Liver (tissue), 9 donors: ENCODE results near the gene CFAP69. TPM values are rescaled to one million over a fixed set of nuclear protein-coding genes. Genes with fewer than 3 reads are reported as not detected.

Source experiments
- DNase-seq: peaks from one replicate; pipeline ENCODE4 v3.0.0-alpha.2; 2017; ENCODE audit warnings: low spot score
- H3K27ac ChIP-seq, 2 donors: one replicate each; pipeline ENCODE4 v1.7.0; 2013; ENCODE audit warnings: inconsistent platforms in 2 of 2, low read length in 2 of 2, control low read depth in 1 of 2, low read depth in 1 of 2, mild to moderate bottlenecking in 1 of 2
- H3K27me3 ChIP-seq, 4 donors: one replicate each; pipeline versions ENCODE4 v1.6.1 to v1.7.0; 2013; ENCODE audit warnings: low read length in 3 of 4, inconsistent platforms in 1 of 4, mild to moderate bottlenecking in 1 of 4, moderate library complexity in 1 of 4; ENCODE audit not compliant: control insufficient read depth in 4 of 4, insufficient read depth in 4 of 4
- H3K36me3 ChIP-seq, 4 donors: one replicate each; pipeline versions ENCODE4 v1.6.1 to v1.7.0; 2013; ENCODE audit warnings: low read length in 3 of 4, mild to moderate bottlenecking in 3 of 4, low read depth in 1 of 4, moderate library complexity in 1 of 4; ENCODE audit not compliant: control insufficient read depth in 4 of 4, insufficient read depth in 3 of 4
- H3K4me1 ChIP-seq, 4 donors: one replicate each; pipeline versions ENCODE4 v1.6.1 to v1.7.0; 2013; ENCODE audit warnings: low read length in 3 of 4, mild to moderate bottlenecking in 3 of 4, moderate library complexity in 1 of 4; ENCODE audit not compliant: control insufficient read depth in 4 of 4, insufficient read depth in 4 of 4
- H3K4me3 ChIP-seq, 3 donors: one replicate each; pipeline versions ENCODE4 v1.6.1 to v1.7.0; 2013; ENCODE audit warnings: low read length in 3 of 3, control low read depth in 1 of 3, low read depth in 1 of 3, mild to moderate bottlenecking in 1 of 3
- H3K9ac ChIP-seq, 2 donors: one replicate each; pipeline ENCODE4 v1.7.0; 2013; ENCODE audit warnings: low read length in 2 of 2, mild to moderate bottlenecking in 2 of 2, moderate library complexity in 2 of 2, control low read depth in 1 of 2, low read depth in 1 of 2
- H3K9me3 ChIP-seq, 4 donors: one replicate each; pipeline versions ENCODE4 v1.6.1 to v1.7.0; 2013; ENCODE audit warnings: low read length in 3 of 4; ENCODE audit not compliant: control insufficient read depth in 4 of 4
- EGR1 ChIP-seq, 2 donors: IDR thresholded peaks; 2 replicates each; pipeline ENCODE4 v1.6.1; 2016 to 2018; ENCODE audit warnings: antibody characterized with exemption in 2 of 2, low read depth in 2 of 2
- FOXA1 ChIP-seq: IDR thresholded peaks from 2 replicates; pipeline ENCODE4 v1.6.1; 2016; ENCODE audit warnings: antibody characterized with exemption
- FOXA2 ChIP-seq: IDR thresholded peaks from 2 replicates; pipeline ENCODE4 v1.6.1; 2016; ENCODE audit warnings: antibody characterized with exemption
- GABPA ChIP-seq, 2 donors: IDR thresholded peaks in 1 of 2; conservative IDR thresholded peaks in 1 of 2; 2 replicates each; pipeline ENCODE4 v1.6.1; 2016; ENCODE audit warnings: antibody characterized with exemption in 2 of 2, mild to moderate bottlenecking in 1 of 2, moderate library complexity in 1 of 2
- HNF4A ChIP-seq, 2 donors: conservative IDR thresholded peaks; 2 replicates each; pipeline ENCODE4 v1.6.1; 2016; ENCODE audit warnings: antibody characterized with exemption in 2 of 2, mild to moderate bottlenecking in 2 of 2
- HNF4G ChIP-seq: IDR thresholded peaks from 2 replicates; pipeline ENCODE4 v1.6.1; 2016; ENCODE audit warnings: antibody characterized with exemption
- JUND ChIP-seq, 2 donors: IDR thresholded peaks; 2 replicates each; pipeline ENCODE4 v1.6.1; 2016; ENCODE audit warnings: antibody characterized with exemption in 2 of 2
- NR2F2 ChIP-seq: IDR thresholded peaks from 2 replicates; pipeline ENCODE4 v1.6.1; 2016; ENCODE audit warnings: antibody characterized with exemption
- RAD21 ChIP-seq, 2 donors: IDR thresholded peaks; 2 replicates each; pipeline ENCODE4 v1.6.1; 2016; ENCODE audit warnings: antibody characterized with exemption in 2 of 2, mild to moderate bottlenecking in 2 of 2
- RXRA ChIP-seq, 2 donors: IDR thresholded peaks; 2 replicates each; pipeline ENCODE4 v1.6.1; 2017 to 2018; ENCODE audit warnings: antibody characterized with exemption in 2 of 2, mild to moderate bottlenecking in 1 of 2
- SP1 ChIP-seq: IDR thresholded peaks from 2 replicates; pipeline ENCODE4 v1.6.1; 2018; ENCODE audit warnings: antibody characterized with exemption, mild to moderate bottlenecking
- TAF1 ChIP-seq: conservative IDR thresholded peaks from 2 replicates; pipeline ENCODE4 v1.6.1; 2016; ENCODE audit warnings: antibody characterized with exemption, mild to moderate bottlenecking
- YY1 ChIP-seq: IDR thresholded peaks from 2 replicates; pipeline ENCODE4 v1.6.1; 2016; ENCODE audit warnings: antibody characterized with exemption, mild to moderate bottlenecking
- WGBS: extraction: QIAGEN DNeasy Blood & Tissue Kit; methylation state at CpG from one replicate; pipeline ENCODE4 v1.1.7; 2013; 5-methylcytosine and 5-hydroxymethylcytosine counted together
- polyA plus RNA-seq, 2 donors: library from polyadenylated mRNA; stranded (reverse) in 1 of 2; unstranded in 1 of 2; fragments of 200-250 nt in 1 of 2; fragments of >200 nt in 1 of 2; fragmentation: Nextera tagmentation in 1 of 2; extraction: Ambion mirVana in 1 of 2; gene quantifications; one replicate each; pipeline versions ENCODE4 v1.2.1 to v1.2.3, GENCODE V29; 2013 to 2015
- total RNA-seq, 2 donors: library from RNA; depleted of rRNA; stranded (reverse); fragments of >200 nt; gene quantifications; one replicate each; pipeline ENCODE4 v1.2.3, GENCODE V29; 2014
- TF ChIP-seq, protein P1 (sequence below): IDR thresholded peaks from 2 replicates; pipeline ENCODE4 v1.6.1; 2016; ENCODE audit warnings: antibody characterized with exemption
- TF ChIP-seq, protein P2 (sequence below): IDR thresholded peaks from 2 replicates; pipeline ENCODE4 v1.6.1; 2016; ENCODE audit warnings: antibody characterized with exemption
- TF ChIP-seq, protein P3 (sequence below): IDR thresholded peaks from 2 replicates; pipeline ENCODE4 v1.6.1; 2016; ENCODE audit warnings: antibody characterized with exemption
- TF ChIP-seq, protein P4 (sequence below): IDR thresholded peaks from 2 replicates; pipeline ENCODE4 v1.6.1; 2016; ENCODE audit warnings: antibody characterized with exemption, mild to moderate bottlenecking
- TF ChIP-seq, protein P5 (sequence below): fragments of 150-350 bp; IDR thresholded peaks from 2 replicates; pipeline ENCODE4 v1.5.1; 2017; ENCODE audit warnings: improper control_type of control experiment, low read depth, low read length; ENCODE audit not compliant: missing input control
- donor health status: healthy.
- donor health status: healthy.
- donor health status: healthy.
- donor health status: healthy.
- donor health status: healthy.

The CFAP69 gene
- total and polyA plus RNA-seq, 4 donors, result 1.2 to 11.7 (median 4.1) TPM

DNA sequence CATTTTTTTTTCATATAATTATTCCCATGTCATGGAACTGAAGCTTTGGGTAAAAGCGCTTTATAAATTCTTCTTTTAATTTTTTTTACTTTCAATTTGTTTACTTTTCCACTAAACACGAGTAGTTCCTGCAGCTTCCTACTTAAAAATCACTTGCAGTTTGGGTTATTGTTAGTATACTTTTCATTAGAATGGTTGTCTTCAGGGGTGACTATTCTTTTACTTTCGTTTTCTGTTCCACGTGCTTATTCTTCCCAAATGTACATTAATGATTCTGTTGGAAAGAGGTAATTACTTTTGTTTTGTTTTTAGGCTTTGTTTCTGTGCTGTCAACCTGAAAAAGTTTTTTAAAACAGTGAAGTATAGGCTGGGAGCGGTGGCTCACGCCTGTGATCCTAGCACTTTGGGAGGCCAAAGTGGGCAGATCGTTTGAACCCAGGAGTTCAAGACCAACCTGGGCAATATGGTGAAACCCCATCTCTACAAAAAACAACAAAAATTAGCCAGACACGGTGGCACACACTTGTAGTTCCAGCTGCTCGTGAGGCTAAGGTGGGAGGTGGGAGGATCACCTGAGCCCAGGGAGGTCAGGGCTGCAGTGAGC, 5.2 kb upstream of the CFAP69 start:
- H3K9ac ChIP-seq, result no peak overlapping the region
- H3K9me3 ChIP-seq, result no peaks in the 10 kb centered on the region
- H3K36me3 ChIP-seq, result no peaks in the 10 kb centered on the region
- no peak overlapping the region for H3K27ac ChIP-seq
- no peak for DNase-seq
- H3K4me1 ChIP-seq, result peaks cover 0 to 6% (median 4%) of the 10 kb centered on the region in 4 donors
- H3K27me3 ChIP-seq, result no peaks in the 10 kb centered on the region
- H3K4me3 ChIP-seq, result no peak overlapping the region
- TF ChIP-seq EGR1 (IDR thresholded peaks at IDR 0.05; ENCODE audit: low read depth in 2 of 2) (no peak), JUND (IDR thresholded peaks at IDR 0.05) (no peak), SP1 (no peak), FOXA1 (no peak), NR2F2 (no peak), RAD21 (IDR thresholded peaks at IDR 0.05) (no peak), FOXA2 (no peak), YY1 (no peak), TAF1 (no peak), HNF4A (conservative IDR thresholded peaks at IDR 0.05) (no peak), GABPA (IDR thresholded peaks at IDR 0.05 in 1 of 2, conservative IDR thresholded peaks at IDR 0.05 in 1 of 2) (no peak), RXRA (IDR thresholded peaks at IDR 0.05) (no peak), HNF4G (no peak)
- TF ChIP-seq, protein P1, sequence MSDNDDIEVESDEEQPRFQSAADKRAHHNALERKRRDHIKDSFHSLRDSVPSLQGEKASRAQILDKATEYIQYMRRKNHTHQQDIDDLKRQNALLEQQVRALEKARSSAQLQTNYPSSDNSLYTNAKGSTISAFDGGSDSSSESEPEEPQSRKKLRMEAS, result no peak
- TF ChIP-seq, protein P2, sequence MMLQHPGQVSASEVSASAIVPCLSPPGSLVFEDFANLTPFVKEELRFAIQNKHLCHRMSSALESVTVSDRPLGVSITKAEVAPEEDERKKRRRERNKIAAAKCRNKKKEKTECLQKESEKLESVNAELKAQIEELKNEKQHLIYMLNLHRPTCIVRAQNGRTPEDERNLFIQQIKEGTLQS, result no peak
- TF ChIP-seq, protein P3, sequence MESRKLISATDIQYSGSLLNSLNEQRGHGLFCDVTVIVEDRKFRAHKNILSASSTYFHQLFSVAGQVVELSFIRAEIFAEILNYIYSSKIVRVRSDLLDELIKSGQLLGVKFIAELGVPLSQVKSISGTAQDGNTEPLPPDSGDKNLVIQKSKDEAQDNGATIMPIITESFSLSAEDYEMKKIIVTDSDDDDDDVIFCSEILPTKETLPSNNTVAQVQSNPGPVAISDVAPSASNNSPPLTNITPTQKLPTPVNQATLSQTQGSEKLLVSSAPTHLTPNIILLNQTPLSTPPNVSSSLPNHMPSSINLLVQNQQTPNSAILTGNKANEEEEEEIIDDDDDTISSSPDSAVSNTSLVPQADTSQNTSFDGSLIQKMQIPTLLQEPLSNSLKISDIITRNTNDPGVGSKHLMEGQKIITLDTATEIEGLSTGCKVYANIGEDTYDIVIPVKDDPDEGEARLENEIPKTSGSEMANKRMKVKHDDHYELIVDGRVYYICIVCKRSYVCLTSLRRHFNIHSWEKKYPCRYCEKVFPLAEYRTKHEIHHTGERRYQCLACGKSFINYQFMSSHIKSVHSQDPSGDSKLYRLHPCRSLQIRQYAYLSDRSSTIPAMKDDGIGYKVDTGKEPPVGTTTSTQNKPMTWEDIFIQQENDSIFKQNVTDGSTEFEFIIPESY, result no peak
- TF ChIP-seq, protein P4, sequence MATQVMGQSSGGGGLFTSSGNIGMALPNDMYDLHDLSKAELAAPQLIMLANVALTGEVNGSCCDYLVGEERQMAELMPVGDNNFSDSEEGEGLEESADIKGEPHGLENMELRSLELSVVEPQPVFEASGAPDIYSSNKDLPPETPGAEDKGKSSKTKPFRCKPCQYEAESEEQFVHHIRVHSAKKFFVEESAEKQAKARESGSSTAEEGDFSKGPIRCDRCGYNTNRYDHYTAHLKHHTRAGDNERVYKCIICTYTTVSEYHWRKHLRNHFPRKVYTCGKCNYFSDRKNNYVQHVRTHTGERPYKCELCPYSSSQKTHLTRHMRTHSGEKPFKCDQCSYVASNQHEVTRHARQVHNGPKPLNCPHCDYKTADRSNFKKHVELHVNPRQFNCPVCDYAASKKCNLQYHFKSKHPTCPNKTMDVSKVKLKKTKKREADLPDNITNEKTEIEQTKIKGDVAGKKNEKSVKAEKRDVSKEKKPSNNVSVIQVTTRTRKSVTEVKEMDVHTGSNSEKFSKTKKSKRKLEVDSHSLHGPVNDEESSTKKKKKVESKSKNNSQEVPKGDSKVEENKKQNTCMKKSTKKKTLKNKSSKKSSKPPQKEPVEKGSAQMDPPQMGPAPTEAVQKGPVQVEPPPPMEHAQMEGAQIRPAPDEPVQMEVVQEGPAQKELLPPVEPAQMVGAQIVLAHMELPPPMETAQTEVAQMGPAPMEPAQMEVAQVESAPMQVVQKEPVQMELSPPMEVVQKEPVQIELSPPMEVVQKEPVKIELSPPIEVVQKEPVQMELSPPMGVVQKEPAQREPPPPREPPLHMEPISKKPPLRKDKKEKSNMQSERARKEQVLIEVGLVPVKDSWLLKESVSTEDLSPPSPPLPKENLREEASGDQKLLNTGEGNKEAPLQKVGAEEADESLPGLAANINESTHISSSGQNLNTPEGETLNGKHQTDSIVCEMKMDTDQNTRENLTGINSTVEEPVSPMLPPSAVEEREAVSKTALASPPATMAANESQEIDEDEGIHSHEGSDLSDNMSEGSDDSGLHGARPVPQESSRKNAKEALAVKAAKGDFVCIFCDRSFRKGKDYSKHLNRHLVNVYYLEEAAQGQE, result no peak
- TF ChIP-seq, protein P5, sequence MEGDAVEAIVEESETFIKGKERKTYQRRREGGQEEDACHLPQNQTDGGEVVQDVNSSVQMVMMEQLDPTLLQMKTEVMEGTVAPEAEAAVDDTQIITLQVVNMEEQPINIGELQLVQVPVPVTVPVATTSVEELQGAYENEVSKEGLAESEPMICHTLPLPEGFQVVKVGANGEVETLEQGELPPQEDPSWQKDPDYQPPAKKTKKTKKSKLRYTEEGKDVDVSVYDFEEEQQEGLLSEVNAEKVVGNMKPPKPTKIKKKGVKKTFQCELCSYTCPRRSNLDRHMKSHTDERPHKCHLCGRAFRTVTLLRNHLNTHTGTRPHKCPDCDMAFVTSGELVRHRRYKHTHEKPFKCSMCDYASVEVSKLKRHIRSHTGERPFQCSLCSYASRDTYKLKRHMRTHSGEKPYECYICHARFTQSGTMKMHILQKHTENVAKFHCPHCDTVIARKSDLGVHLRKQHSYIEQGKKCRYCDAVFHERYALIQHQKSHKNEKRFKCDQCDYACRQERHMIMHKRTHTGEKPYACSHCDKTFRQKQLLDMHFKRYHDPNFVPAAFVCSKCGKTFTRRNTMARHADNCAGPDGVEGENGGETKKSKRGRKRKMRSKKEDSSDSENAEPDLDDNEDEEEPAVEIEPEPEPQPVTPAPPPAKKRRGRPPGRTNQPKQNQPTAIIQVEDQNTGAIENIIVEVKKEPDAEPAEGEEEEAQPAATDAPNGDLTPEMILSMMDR, result no peak
- 67% methylated on average over 9 of the region's 9 CpGs for WGBS
